Endothelial cell (in vitro differentiated cells): ENCODE measurements around the gene TBC1D1. TPM values are rescaled to one million over a fixed set of nuclear protein-coding genes. Genes with fewer than 3 reads are reported as not detected.
"Not testable (repeated sequence)": the region's sequence is repeated elsewhere in the genome, so short reads cannot be mapped to it uniquely, and the experiment has no call there.

Experiments
- DNase-seq: peaks from one replicate; pipeline ENCODE4 v3.0.0; 2021; ENCODE audit warnings: low spot score
- H3K27ac Mint-ChIP-seq: one replicate; pipeline ENCODE4 v1.8.0; 2021; ENCODE audit warnings: mixed read lengths, inconsistent platforms; ENCODE audit not compliant: unreplicated experiment
- H3K27me3 Mint-ChIP-seq: one replicate; pipeline ENCODE4 v1.8.0; 2021; ENCODE audit warnings: mild to moderate bottlenecking, moderate library complexity, mixed read lengths, inconsistent platforms; ENCODE audit not compliant: unreplicated experiment
- H3K36me3 Mint-ChIP-seq: one replicate; pipeline ENCODE4 v1.8.0; 2021; ENCODE audit warnings: mild to moderate bottlenecking, low read depth, mixed read lengths, inconsistent platforms; ENCODE audit not compliant: unreplicated experiment
- H3K4me1 Mint-ChIP-seq: one replicate; pipeline ENCODE4 v1.8.0; 2021; ENCODE audit warnings: mild to moderate bottlenecking, mixed read lengths, inconsistent platforms; ENCODE audit not compliant: unreplicated experiment
- H3K4me3 Mint-ChIP-seq: one replicate; pipeline ENCODE4 v1.8.0; 2021; ENCODE audit warnings: mild to moderate bottlenecking, mixed read lengths, inconsistent platforms; ENCODE audit not compliant: unreplicated experiment
- H3K9me3 Mint-ChIP-seq: one replicate; pipeline ENCODE4 v1.8.0; 2021; ENCODE audit warnings: mixed read lengths, inconsistent platforms; ENCODE audit not compliant: unreplicated experiment
- total RNA-seq: library from RNA; stranded (reverse); fragmentation: NEBNext Ultra II Directional; extraction: Animal tissue kit (Norgen Biotek cat#: 25700); gene quantifications from one replicate; pipeline ENCODE4 v1.2.1, GENCODE V29; 2021; ENCODE audit not compliant: unreplicated experiment
- TF ChIP-seq, protein P1 (sequence below): fragments of 200-600 bp; sonication (generic); IDR thresholded peaks from one replicate; pipeline ENCODE4 v1.5.0; 2021; ENCODE audit warnings: antibody characterized with exemption; ENCODE audit not compliant: unreplicated experiment

Gene TBC1D1
- total RNA-seq, 1 donor from 2014 or later, result 139 TPM

- no peak for DNase-seq
- H3K4me3 Mint-ChIP-seq, result no peak overlapping the region
- H3K36me3 Mint-ChIP-seq, result peaks cover 10% of the 10 kb centered on the region
- H3K27ac Mint-ChIP-seq, result no peak overlapping the region
- H3K4me1 Mint-ChIP-seq, result no peaks in the 10 kb centered on the region
- H3K27me3 Mint-ChIP-seq, result no peaks in the 10 kb centered on the region
- TF ChIP-seq, protein P1, sequence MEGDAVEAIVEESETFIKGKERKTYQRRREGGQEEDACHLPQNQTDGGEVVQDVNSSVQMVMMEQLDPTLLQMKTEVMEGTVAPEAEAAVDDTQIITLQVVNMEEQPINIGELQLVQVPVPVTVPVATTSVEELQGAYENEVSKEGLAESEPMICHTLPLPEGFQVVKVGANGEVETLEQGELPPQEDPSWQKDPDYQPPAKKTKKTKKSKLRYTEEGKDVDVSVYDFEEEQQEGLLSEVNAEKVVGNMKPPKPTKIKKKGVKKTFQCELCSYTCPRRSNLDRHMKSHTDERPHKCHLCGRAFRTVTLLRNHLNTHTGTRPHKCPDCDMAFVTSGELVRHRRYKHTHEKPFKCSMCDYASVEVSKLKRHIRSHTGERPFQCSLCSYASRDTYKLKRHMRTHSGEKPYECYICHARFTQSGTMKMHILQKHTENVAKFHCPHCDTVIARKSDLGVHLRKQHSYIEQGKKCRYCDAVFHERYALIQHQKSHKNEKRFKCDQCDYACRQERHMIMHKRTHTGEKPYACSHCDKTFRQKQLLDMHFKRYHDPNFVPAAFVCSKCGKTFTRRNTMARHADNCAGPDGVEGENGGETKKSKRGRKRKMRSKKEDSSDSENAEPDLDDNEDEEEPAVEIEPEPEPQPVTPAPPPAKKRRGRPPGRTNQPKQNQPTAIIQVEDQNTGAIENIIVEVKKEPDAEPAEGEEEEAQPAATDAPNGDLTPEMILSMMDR, result no peak
- no peaks in the 10 kb centered on the region for H3K9me3 Mint-ChIP-seq
Observed at GRCh38 chr4:38015886-38016515, 125.1 kb downstream of the TBC1D1 start.

DNA sequence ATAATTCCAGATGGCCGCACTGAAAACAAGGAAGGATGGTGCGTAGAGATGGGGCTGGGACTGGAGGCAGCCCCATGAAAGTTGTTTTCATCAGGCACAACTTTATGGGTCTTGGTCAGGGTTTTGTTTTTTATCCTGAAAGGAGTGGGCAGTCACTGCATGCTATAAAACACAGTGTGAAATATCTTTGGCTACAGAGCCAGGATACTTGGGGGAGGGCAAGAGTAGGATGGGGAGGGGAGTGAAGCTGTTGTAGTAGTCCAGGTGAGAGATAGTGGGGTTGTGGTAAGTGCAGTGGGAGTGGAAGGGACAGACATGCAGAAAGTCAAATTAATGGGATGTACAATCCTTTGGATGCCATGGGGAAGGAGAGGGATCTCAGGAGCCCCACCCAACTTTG, 125.8 kb downstream of the TBC1D1 start:
- H3K27ac Mint-ChIP-seq, result no peak overlapping the region
- peaks cover 14% of the 10 kb centered on the region for H3K36me3 Mint-ChIP-seq
- TF ChIP-seq, protein P1, result no peak
- no peaks in the 10 kb centered on the region for H3K4me1 Mint-ChIP-seq
- no peak overlapping the region for H3K4me3 Mint-ChIP-seq
- DNase-seq, result no peak
- H3K27me3 Mint-ChIP-seq, result no peaks in the 10 kb centered on the region
- no peaks in the 10 kb centered on the region for H3K9me3 Mint-ChIP-seq

DNA sequence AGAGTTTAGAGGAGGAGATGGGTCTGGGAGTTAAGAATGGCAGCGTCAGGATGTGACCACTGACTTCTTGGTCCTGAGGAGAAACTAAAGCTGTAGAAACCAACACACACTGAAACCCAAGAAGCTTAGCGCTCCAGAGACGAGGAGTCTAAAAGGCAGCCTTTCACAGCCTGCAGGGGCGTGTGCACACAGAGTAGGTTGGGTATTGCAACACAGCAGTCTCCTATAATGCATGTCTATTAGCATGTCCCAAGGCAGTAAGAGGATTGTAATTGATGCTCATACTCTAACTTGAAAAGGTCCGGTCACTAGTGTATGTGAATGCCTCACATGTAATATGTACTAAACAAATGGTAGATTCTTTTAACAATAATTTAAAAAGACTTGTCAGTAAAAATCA, 126.7 kb downstream of the TBC1D1 start:
- Mint-ChIP-seq H3K27me3 (no peaks in the 10 kb centered on the region), H3K36me3 (peaks cover 14% of the 10 kb centered on the region), H3K4me3 (no peak overlapping the region), H3K27ac (no peak overlapping the region), H3K4me1 (no peaks in the 10 kb centered on the region), H3K9me3 (no peaks in the 10 kb centered on the region)
- TF ChIP-seq, protein P1, result no peak
- no peak for DNase-seq

DNA sequence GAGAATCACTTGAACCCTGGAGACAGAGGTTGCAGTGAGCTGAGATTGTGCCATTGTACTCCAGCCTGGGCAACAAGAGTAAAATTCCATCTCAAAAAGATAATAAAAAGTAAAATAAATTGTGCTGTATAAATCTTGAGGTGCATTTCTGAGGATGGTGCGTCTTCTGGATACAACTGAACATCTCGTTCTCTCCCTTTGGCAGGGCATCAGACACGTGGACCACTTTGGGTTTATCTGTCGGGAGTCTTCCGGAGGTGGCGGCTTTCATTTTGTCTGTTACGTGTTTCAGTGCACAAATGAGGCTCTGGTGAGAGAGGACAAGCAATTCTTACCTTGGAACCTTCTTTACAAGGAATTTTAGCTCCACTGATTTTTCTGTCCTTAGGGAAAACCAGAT, 129.5 kb downstream of the TBC1D1 start:
- Mint-ChIP-seq H3K27me3 (no peaks in the 10 kb centered on the region), H3K9me3 (no peaks in the 10 kb centered on the region), H3K4me3 (no peak overlapping the region), H3K4me1 (no peaks in the 10 kb centered on the region), H3K36me3 (peaks cover 11% of the 10 kb centered on the region), H3K27ac (no peak overlapping the region)
- DNase-seq, result no peak
- TF ChIP-seq, protein P1, result no peak

GRCh38 chr4:38020961-38021360, 130.1 kb downstream of the TBC1D1 start:
- not testable (repeated sequence) for H3K27me3 Mint-ChIP-seq, H3K27ac Mint-ChIP-seq, H3K4me1 Mint-ChIP-seq, H3K9me3 Mint-ChIP-seq, DNase-seq
- peaks cover 11% of the 10 kb centered on the region for H3K36me3 Mint-ChIP-seq
- H3K4me3 Mint-ChIP-seq, result peak overlapping the region; percentile 52
